GM18520 (cell line): ENCODE measurements around the gene SAMD9.
"Not testable (repeated sequence)": the region's sequence is repeated elsewhere in the genome, so short reads cannot be mapped to it uniquely, and the experiment has no call there.

Source experiments
- ATAC-seq: cut with Tn5 transposase; IDR thresholded peaks from one replicate; pipeline ENCODE4 v1.9.1; 2021; ENCODE audit not compliant: unreplicated experiment

Gene SAMD9

GRCh38 chr7:93120592-93121549 is 3.1 kb upstream of the SAMD9 start:
- ATAC-seq, result no peak

GRCh38 chr7:93119191-93119905 is 1.6 kb upstream of the SAMD9 start:
- no peak for ATAC-seq

GRCh38 chr7:93117327-93117726 is 452 bp downstream of the SAMD9 start:
- ATAC-seq, result no peak

GRCh38 chr7:93115796-93116195 is 2.0 kb downstream of the SAMD9 start:
- no peak for ATAC-seq

- ATAC-seq, result no peak
These were observed 9.8 kb downstream of the SAMD9 start for GRCh38 chr7:93108003-93108402.

GRCh38 chr7:93097388-93097787 is 20.4 kb downstream of the SAMD9 start:
- ATAC-seq, result no peak

GRCh38 chr7:93092757-93093370 is 24.9 kb downstream of the SAMD9 start:
- no peak for ATAC-seq

- not testable (repeated sequence) for ATAC-seq
These were observed 44.4 kb downstream of the SAMD9 start for GRCh38 chr7:93073357-93073756.

- no peak for ATAC-seq
These were observed 55.2 kb downstream of the SAMD9 start for GRCh38 chr7:93062599-93062998.

- ATAC-seq, result no peak
These were observed 56.9 kb downstream of the SAMD9 start for GRCh38 chr7:93060865-93061264.

GRCh38 chr7:93060025-93060424 is 57.8 kb downstream of the SAMD9 start:
- ATAC-seq, result no peak

- ATAC-seq, result not testable (repeated sequence)
These were observed 61.2 kb downstream of the SAMD9 start for GRCh38 chr7:93056621-93057020.

- peak; percentile 52 for ATAC-seq
These were observed 62.2 kb downstream of the SAMD9 start for GRCh38 chr7:93055543-93056107.

- no peak for ATAC-seq
These were observed 62.8 kb downstream of the SAMD9 start for GRCh38 chr7:93054975-93055374.

GRCh38 chr7:93053949-93054943 is 63.5 kb downstream of the SAMD9 start:
- ATAC-seq, result no peak

GRCh38 chr7:93053209-93053948 is 64.4 kb downstream of the SAMD9 start:
- ATAC-seq, result no peak

- no peak for ATAC-seq
These were observed 66.1 kb downstream of the SAMD9 start for GRCh38 chr7:93051660-93052059.
